Vein endothelial cell (primary cell): Measurements from ENCODE around the gene FLG. TPM values are rescaled to one million over a fixed set of nuclear protein-coding genes. Genes with fewer than 3 reads are reported as not detected.

ENCODE experiments used
- total RNA-seq: library from RNA; depleted of rRNA; stranded (reverse); fragments of >200 nt; gene quantifications from 2 replicates; pipeline ENCODE4 v1.2.3, GENCODE V29; 2012

The FLG gene
- not detected in 2 replicates for total RNA-seq

DNA sequence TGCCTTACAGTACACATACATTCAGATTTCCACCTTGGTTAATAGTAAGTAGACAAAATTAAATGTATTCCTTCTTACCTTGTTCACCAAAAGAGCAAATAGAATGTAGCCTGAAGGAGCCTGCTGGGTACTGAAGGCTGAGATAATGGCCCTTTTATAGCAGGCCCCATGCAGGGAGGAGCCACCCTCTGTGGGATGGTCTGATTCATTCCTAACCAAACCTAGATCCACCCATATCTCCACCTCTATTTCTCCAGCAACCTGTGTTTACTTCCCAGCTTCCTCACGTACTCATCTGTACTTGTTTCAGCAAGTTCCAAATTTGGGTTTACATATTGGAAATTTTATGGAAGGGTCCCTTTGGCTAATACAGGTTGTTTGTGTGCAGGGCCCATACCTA lies at the start of gene FLG:
FLG (minus strand) TSS at position 129 of the 400 bp plus-strand sequence. CDS start 9,783 bp downstream, outside the sequence.

DNA sequence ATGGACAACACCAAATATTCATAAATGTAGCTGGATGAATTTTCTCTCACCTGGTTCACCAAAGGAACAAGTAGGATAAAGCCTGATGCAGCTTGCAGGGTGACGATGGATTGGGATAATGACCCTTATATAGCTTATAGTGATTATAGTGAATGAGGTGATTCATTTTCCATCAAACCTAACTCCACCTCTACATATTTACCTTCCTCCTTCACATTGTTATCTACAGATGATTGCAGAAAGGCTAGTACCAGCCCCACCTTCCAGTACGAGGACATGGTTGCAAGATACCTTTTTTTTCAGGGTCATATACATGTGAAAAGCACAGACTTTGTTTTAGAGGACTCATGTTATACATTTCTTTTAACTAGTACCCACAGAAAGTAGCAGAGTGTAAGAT lies 34.9 kb upstream of the FLG start, which contains the start of gene FLG2:
FLG2 (minus strand) TSS at position 101 of the 400 bp plus-strand sequence. CDS start 1,122 bp downstream, outside the sequence.

Other genes with a start within 250 kb of the FLG start
- not detected in 2 replicates for gene TCHHL1, start 236.2 kb downstream of the FLG start, total RNA-seq
- gene TCHH, start 209.8 kb downstream of the FLG start, total RNA-seq: not detected in 2 replicates
- gene RPTN, start 166.0 kb downstream of the FLG start, total RNA-seq: not detected in 2 replicates
- not detected in 2 replicates for gene HRNR, start 101.0 kb downstream of the FLG start, total RNA-seq
- not detected in 2 replicates for gene FLG2, start 34.8 kb upstream of the FLG start, total RNA-seq
- not detected in 2 replicates for gene CRNN, start 89.0 kb upstream of the FLG start, total RNA-seq
- gene LCE5A, start 185.6 kb upstream of the FLG start, total RNA-seq: not detected in 2 replicates
- gene CRCT1, start 189.2 kb upstream of the FLG start, total RNA-seq: not detected in 2 replicates
- gene LCE3E, start 241.5 kb upstream of the FLG start, total RNA-seq: not detected in 2 replicates